Ramos (cell line): ENCODE results near the gene COX7B2.

Source experiments
- in situ Hi-C: fragments of 300-500 bp; cut with MboI; formaldehyde crosslinking; loops from one replicate; pipeline ENCODE4 v1.14.3; 2022; ENCODE audit warnings: low sequenced_read_pairs; ENCODE audit not compliant: unreplicated experiment

COX7B2 gene, protein sequence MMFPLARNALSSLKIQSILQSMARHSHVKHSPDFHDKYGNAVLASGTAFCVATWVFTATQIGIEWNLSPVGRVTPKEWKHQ

DNA sequence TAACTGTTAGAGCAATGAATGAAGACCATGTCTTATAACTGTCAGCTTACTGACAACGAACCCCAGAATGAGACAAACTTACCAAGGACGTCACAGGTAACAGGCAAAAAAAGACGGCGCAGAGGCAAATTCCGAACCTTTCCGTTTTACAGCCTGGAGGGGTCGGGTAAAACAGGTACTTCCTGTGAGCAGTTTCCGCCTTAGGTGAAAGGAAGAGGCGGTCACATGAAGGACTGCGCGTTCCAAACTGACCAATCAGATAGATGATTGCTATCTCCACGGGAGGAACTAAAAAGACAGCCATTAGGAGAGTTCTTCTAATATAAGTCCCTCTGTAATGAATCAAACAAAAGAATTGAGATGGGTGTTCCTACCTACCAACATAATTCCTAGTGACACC lies at the start of gene COX7B2:
COX7B2 (minus strand) TSS at position 168 of the 400 bp plus-strand sequence. CDS start 174,053 bp downstream, outside the sequence.
- in situ Hi-C loops, result no loop called here

DNA sequence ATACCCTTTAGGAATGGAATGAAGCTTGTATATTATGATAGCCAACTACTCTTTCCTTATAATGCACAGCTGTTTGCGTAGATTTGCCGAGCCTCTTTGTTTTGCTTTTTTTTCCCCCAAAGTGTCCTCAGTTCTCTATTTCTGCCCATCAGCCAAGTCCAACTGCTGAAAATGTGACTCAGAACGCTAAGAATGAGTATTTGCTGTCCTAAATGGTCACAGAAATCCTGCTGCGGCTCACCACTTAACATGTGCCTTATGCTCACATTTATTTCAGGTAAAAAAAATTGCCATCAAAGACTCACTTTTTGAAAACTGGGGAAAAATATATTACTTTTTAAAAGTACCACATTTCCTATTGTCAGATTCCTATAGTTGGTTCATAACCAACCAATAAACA lies 47.4 kb upstream of the COX7B2 start:
- in situ Hi-C loops, result no loop called here

DNA sequence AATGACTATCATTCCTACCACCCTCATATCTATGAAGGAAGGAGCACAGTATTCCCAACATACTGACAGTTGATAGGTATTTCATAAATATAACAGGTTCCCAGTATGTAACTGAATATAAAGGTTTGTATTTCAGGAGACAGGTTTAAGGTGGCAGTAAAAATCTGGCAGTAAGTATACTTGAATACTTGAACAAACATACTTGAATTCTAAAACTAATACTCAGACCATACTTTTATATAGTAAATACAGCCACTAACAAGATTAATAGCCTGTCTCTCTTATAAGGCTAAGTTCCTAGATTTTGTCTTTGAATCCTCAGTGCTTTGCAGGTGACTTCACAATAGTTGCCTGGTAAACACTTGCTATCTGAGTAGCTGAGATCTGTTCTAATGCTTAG lies 46.6 kb upstream of the COX7B2 start:
- in situ Hi-C loops, result no loop called here

DNA sequence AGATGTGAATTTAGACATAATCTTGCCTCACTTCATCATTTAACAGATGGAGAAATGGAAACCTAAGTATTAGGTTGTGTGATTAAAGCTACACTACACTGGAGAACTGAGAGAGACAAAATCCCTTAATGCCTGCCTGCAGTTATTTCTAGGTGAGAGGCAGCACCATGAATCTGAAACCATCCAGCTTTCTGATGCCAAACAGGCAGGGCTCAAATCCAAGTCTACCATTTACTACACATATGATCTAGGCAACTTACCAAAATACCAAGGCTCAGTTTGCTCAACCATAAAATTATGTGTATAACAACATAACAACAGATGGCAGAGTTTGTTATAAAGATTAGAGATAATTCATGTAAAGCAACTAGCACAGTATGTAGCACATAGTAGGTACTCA lies 45.6 kb upstream of the COX7B2 start:
- in situ Hi-C loops, result no loop called here

DNA sequence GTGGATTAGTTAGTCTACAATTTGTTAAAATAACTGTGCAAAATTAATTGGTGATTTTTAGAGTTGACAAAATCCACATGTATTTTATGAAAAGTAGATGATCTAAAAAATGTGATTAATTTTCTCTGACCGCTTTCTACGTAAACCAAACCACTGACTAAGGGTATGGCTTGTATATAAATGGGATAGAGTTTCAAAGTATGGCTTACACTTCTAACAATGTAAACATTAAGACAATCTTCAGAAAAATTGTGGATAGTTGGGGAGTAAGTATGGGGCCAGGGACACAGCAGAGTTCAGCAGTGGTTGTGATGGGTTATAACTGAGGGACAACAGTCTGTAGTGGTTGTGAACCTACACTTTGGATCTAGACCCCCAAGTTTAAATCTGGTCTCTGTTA lies 44.5 kb upstream of the COX7B2 start:
- in situ Hi-C loops, result no loop called here

DNA sequence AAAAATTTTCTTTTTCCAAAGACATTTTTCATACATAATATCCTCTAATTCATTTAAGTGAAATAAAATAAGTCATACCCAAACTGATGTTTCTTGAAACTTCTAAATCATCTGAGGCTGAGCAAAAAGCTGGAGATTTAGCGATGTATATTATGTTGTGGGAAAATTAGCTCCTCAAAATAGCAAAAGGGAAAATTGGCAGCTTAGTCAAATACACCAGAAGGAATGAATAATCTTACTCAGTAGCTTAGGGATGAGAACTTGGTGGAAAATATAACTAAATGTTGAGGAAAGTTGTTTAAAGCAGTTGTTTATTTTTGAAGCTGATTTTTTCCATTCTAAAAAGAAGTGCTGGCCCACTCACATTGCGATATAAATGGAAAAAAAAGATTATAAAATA lies 43.4 kb upstream of the COX7B2 start:
- in situ Hi-C loops, result no loop called here

DNA sequence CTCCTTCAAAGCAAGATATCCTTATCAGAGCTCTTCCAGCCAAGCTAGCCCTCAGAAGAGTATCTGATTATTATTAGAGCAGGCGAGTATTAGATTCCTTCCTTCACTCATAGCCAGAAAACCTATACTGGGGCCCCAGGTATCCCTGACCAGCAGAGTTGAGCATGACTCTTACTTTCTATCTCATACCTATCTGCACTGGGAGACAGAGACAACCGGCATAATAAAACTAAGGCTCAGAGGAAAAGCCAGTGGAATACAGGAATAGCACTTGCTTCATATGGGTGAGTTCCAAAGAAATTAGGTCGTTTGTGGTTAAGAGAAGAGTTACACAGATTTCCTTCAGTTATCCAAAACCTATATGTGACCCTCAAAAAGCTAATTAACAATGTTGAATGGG lies 41.8 kb upstream of the COX7B2 start:
- in situ Hi-C loops, result no loop called here

DNA sequence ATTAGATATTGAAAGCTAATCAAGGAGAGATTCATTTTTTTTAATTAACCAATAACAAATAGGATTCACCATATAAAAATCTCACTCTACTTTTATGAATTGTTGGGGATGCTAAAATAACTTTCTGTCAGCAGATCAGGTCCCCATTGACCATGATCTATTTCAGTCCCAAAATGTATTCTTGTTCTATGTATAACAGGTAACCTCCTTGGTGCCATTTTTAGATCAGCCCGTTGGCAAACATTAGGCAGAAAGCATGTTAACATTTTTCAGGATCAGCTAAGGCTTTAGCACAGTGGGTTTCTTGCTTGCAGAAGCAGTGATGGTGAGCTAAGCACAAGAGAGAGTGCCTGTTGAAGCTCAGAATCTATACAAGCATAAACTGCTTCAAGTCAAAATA lies 40.8 kb upstream of the COX7B2 start:
- in situ Hi-C loops, result no loop called here

DNA sequence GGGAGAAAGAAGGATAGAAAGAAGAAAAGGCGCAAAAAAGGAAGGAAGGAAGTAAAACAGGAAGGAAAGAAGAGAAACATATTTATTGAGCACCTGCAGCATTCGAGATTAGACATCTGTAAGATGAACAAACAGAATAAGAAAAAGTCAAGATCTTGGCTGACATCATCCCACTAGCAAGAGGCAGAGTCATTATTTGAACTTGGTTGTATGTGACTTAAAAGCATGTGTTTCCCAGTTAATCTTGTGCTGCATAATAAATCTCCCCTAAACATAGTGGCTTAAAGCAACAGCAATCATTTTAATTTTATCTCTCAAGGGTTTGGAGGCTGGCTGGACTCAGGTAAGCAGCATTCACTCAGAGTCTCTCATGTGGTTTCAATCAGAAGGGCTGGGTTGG lies 38.5 kb upstream of the COX7B2 start:
- in situ Hi-C loops, result no loop called here

DNA sequence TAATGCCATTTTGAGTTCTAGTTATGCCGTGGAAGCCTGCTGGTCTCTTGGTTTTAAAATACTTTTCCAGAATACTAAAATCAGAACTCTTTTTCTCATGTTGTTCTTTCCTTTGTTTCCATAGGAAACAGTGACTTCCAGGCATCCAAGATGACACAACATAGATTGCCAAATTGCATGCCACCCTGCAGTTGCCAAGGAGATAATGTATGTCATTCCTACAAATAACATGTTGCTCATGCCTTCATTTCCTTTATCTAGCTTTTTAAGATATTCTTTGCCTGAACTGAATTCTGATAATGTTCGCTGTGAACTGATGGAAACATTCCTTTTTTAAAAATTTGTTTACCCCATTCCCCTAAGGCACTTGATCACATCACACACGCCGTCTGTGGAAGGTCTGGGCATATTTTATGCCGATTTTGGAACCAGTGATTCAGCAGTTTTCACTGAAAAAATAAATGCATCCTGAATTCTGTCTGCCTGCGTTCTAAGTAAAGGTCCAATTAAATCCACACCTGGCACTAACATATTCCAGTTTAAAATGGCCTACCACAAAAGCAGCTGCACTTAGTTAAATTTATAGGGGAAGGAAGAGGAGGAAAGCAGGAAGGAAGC lies 38.0 kb upstream of the COX7B2 start:
- in situ Hi-C loops, result no loop called here

DNA sequence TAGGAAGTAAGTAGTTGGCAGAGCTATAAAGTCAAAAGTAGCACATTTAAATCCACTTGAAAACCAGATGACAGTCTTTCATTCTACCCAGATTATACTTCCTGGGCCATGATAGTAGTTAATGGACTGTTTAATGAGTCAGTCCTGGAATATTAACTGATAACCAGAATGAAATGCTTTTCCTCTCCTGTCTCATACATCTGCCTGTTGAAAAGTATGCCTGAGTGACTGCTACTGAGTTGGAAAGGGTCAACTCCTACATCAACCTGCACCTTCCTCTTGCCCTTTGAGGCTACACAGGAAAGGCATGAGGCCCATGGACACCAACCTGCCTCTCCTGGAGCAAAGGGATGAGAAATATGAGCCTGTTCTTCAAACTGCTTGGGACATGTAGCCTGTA lies 36.0 kb upstream of the COX7B2 start:
- in situ Hi-C loops, result no loop called here

DNA sequence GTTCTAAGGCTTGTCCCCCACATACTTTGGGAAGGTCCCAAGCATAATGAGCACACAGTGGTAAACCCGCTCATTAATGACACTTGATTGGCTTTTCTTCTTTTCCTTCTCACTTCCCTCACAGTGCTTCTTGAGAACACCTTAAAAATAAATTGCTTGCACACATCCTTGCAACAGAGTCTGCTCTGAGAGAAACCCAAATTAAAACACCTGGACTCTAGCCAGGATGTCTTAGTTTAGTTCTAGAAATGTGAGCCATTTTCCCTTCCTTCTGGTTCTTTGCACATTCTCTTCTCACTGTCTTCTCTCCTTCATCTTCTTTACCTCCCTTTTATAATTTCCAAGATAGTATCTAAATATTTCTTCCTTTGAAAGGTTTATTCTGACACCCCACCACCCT lies 35.3 kb upstream of the COX7B2 start:
- in situ Hi-C loops, result no loop called here

DNA sequence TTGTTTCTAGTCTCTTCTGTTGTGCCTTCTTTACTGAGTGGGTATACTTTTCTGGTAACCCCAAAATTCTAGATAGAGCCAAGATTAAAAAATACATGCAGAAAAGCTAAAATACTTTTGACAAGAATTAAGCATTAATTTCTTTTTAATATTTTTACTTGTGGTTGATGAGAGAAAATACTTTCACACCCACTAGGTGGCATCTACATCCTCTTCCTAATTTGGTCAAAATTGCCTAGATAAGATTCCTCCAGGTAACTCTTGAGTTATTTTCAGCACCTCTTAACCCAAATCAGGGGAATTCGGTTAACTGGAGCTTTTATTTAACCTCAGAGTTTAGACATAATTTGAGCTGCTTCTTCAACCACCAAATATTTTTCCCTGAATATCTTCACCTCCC lies 28.4 kb upstream of the COX7B2 start:
- in situ Hi-C loops, result no loop called here

DNA sequence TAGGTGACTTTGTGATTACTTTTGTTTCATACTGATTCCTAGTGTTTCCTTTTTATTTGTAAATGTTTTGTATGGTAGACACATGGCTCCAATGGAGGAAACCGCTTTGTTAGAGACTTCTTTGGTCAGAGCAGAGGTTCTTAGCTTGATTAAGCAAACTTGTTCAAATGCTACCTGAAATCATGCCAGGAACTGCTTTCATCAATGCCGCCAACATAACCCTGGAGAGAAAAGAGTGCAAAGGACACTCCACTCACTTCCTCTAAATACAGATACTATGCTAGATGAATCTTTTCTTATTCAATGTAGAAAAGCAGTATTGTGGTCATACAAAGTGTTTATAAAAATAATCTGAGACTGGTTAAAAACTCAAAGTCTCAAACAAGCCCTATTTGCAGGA lies 25.7 kb upstream of the COX7B2 start:
- in situ Hi-C loops, result no loop called here

DNA sequence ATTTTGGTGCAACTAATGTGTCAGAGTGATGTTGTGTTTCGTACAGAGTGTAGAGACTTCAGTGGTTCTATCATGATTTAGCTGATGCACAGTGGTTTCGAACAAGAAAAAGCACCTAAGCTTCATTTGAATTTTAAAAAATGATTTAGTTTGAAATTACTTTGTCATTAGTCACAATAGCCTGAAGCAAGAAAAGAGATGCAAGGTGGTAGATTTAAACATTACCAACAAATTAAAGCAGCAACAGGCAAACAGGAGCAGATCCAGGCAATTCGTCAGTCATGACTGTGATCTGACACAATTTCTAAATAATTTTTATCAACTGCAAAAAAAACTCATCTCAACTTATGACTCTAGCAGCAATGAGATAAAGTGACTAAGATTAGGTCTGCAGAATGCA lies 24.6 kb upstream of the COX7B2 start:
- in situ Hi-C loops, result no loop called here

DNA sequence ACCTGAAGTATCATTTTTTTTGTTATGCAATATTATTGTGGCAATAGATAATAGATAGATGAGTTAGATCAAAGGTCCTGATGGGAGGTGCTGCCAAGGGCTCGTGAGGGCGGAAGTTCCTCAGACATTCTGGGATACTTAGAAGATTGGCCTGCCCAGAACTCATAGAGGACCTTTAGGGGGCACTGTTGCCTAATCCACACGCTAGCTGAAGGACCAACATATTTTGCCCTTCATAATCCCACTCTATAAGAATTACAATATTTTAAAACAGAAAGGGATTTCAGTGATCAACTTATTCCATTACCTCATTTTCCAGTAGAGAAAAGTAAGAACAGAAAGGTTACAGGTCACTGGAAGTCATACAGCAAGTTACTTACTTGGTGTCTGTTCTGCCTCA lies 22.9 kb upstream of the COX7B2 start:
- in situ Hi-C loops, result no loop called here

DNA sequence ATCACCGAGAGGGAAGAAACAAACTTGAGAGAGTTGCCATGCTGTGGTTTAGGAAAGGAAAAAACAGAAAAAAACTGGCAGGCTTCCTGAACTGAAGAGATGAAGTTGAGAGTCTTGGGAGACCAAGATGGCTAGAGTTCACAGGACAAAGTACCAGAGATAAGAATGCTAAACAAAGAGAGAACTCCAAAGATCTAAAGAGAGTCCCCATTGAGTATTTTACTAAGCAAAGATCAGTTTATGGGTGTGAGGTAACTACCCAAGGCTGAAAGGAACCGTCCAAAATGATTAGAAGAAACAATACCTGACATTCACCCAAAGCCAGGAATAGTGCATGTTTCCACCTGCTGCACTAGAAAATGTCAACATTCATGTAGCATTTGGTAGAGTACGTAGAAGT lies 21.8 kb upstream of the COX7B2 start:
- in situ Hi-C loops, result no loop called here

DNA sequence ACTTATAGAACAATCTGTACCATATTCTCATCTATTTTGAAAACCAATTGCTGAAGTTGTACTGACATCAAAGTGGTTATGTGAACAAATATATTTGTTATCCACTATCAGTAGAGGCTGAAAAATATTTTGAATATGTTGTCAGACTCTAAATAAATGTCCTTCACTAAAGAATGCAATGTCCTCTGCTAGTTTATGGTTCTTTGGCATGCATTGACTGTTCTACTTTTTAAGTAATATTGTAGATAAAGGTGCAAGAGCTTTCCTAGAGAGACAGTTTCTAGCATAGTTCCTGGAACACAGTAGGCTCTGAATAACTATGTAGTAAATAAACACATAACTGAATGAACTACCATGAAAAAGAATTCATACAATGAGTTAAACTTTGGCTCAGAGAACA lies 18.2 kb upstream of the COX7B2 start:
- in situ Hi-C loops, result no loop called here

DNA sequence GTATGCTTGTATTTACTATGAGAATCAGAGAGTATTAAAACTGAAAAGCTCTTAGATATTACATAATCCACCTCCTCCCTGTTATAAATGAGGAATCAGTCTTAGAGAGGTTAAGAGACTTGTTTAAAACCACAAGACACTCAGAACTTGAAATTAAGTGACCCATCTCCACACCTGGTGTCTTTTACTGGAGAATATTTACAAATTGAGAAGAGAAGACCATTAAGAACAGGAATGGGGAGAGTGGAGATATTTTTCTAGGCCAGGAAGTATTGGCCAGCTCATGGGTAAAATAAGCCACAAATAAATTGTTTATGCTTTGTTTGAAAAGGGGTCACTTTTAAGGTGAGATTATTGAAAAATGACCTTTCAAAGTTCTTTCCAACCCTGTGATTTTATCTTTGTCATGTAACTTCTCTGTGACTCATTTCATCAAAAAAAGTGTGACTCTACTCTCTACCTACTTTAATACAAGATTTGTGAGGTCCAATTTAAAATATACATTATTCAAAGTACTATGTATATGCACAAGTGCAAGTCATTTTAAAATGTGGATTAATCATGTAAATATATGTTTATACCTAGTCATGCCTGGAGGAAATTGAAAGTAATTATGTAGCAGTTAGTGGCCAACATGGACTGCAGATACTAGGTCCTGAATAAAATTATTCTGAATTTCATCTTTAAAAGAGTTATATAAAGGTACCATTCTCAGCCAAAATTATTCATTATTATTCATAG lies 15.9 kb upstream of the COX7B2 start:
- in situ Hi-C loops, result no loop called here

DNA sequence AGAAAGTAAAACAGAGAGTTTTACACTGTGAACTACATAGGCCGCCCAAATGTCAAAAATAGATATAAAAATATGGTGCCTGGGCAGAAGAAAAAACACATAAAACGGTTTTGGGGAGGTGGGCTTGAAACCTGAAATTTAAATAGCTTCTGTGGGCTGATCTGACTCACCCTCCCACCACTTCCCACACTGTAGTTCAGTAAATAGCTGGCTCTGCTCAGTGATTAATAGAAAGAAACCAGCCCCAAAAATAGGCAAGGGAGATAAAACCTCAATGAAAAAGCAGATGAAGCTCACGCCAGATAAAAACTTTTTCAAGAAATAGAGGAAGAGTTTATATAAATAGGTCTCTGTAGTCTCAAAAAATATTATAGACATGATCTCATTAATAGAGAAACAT lies 13.2 kb upstream of the COX7B2 start:
- in situ Hi-C loops, result no loop called here

DNA sequence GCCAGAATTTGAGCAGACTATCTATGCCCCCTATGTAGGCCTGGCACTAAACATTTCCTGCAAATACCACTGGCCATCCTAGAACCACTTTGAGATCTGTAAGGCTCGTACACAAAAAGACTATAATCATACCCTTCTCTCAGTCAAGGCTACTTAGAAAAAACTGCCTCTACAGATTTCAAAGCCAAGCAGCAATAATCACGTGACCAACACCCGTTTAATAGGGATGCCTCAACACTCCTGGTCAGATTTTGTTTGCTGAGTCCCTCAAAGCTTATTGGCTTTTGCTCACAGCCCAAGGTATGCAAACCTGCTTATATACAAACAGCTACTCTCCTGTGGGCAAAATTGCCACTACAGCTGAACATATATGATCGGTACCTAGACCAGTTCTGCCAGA lies 897 bp downstream of the COX7B2 start:
- in situ Hi-C loops, result no loop called here

DNA sequence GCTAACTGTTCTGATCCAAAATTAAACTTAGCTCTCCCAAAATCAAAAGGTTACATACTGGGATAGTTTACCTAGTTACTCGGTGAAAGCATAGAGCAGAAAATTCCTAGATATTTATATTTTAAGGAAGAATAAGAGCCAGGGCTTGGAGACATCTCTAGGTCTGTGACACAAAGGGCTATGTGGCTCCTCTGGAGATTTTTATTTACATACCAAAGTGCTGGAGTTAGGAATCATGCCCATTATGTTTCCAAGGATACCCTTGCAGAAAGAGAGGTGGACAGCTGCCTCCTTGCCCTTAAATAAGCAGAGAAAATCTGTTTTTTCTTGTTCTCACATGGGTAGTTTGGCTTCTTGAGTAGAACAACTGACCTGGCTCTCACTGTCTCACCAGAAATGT lies 9.0 kb downstream of the COX7B2 start:
- in situ Hi-C loops, result no loop called here
